ENCODE data around the gene CYCS. TPM values are rescaled to one million over a fixed set of nuclear protein-coding genes. Genes with fewer than 3 reads are reported as not detected.

CYCS gene
- 100 to 1,000 TPM; 241 to 585 (median 322) TPM for total RNA-seq
- 100 to 1,000 TPM; 331 to 646 (median 420) TPM for polyA plus RNA-seq
- long read RNA-seq, donor 1, full-length matches to known transcripts: 66 of 71 reads
- long read RNA-seq, donor 1, partial matches to known transcripts: 1 of 71 reads
- long read RNA-seq, donor 1, other reads (novel, unspliced or antisense): 4 of 71 reads
- long read RNA-seq, donor 2, full-length matches to known transcripts: 221 of 235 reads
- long read RNA-seq, donor 2, partial matches to known transcripts: 5 of 235 reads
- long read RNA-seq, donor 2, other reads (novel, unspliced or antisense): 9 of 235 reads

DNA sequence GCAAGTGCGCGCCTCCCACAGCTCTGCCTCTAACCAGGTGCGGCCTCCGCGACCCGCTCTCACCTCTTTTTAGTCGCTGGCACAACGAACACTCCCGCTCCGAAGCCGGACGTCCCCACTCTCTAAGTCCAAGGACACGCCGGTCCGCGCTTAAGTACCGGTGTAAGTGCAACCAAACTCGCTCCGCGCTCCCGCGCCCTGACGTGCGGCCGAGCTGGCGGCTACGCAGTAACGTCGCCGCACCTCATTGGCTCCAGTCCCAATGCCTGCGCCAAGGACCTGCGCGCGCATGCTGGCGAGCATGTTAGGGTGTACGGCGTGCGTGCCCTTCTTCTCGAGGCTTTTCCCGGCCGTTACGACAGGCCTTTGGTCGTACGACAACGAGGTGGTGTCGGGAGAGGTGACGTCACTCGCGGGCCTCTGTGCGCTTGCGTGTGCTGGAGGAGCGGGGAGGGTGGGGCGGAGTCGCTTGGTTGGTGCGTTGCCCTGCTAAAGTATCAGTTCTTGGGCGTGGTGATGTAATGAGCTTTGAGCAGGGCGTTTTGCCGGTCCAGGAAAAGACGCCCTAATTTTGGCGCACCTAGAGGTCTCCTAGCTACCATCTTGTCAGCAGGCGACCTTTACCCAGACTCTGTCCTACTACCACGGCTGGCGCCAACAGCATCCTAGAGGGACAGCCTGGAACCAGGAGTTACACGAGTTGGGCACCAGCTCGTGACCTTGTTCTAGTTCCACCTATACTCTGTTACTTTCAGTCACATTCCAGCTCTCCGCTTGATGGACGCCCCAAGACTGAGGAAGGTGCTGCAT is at the start of gene CYCS:
TSS of gene CYCS (minus strand) at position 124 of the 810 bp plus-strand sequence. CDS start 1,141 bp downstream, outside the sequence.
- no peaks in the 10 kb centered on the region for H3K27me3 ChIP-seq (ENCODE audit: insufficient read depth in 3 of 3, low read length in 2 of 3)
- ATAC-seq: peak; percentile 95 to 96 (median 96)
- intact Hi-C loops (cut with DNase I): loop anchor here in 1 of 2 donors (10.0 kb wide), 1 partner anchor 729 kb away; no protein-coding TSS in a partner anchor
- H3K4me3 ChIP-seq: peak within 1 kb of the TSS; percentile 83
- 0% methylated on average over 67 of the region's 67 CpGs for WGBS, 3 donors
- peak within 1 kb of the TSS; percentile 95 for H3K27ac ChIP-seq
- H3K4me1 ChIP-seq: peaks cover 23% of the 10 kb centered on the region
- H3K9me3 ChIP-seq: no peaks in the 10 kb centered on the region
- TF ChIP-seq, protein P1, sequence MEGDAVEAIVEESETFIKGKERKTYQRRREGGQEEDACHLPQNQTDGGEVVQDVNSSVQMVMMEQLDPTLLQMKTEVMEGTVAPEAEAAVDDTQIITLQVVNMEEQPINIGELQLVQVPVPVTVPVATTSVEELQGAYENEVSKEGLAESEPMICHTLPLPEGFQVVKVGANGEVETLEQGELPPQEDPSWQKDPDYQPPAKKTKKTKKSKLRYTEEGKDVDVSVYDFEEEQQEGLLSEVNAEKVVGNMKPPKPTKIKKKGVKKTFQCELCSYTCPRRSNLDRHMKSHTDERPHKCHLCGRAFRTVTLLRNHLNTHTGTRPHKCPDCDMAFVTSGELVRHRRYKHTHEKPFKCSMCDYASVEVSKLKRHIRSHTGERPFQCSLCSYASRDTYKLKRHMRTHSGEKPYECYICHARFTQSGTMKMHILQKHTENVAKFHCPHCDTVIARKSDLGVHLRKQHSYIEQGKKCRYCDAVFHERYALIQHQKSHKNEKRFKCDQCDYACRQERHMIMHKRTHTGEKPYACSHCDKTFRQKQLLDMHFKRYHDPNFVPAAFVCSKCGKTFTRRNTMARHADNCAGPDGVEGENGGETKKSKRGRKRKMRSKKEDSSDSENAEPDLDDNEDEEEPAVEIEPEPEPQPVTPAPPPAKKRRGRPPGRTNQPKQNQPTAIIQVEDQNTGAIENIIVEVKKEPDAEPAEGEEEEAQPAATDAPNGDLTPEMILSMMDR (IDR thresholded peaks at IDR 0.05): no peak
- peak; percentile 99 to 100 for DNase-seq
- H3K36me3 ChIP-seq (ENCODE audit: insufficient read depth in 1 of 2, low read depth in 1 of 2): peaks cover 3 to 33% of the 10 kb centered on the region in 2 donors

DNA sequence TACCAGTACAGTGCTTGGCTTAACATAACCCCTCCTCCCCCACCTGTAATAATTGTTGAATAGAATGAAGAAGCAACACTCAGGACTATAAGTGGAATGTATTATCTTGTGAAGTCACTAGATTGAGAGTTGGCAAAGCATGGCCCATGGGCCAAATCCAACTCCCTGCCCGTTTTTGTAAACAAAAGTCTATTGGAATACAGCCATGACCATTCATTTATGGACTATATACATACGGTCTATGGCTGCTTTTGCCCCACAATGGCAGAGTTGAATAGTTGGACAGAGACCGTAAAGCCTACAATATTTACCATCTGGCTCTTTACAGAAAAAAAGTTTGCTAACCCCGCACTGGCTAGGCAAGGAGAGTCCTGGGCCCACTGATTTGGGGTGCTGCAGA is 48.1 kb upstream of the CYCS start:
- Histone ChIP-seq H3K4me1 (no peaks in the 10 kb centered on the region), H3K36me3 (ENCODE audit: insufficient read depth in 1 of 2, low read depth in 1 of 2) (no peaks in the 10 kb centered on the region), H3K27ac (no peak overlapping the region), H3K4me3 (no peak overlapping the region), H3K27me3 (ENCODE audit: insufficient read depth in 3 of 3, low read length in 2 of 3) (no peaks in the 10 kb centered on the region), H3K9me3 (no peaks in the 10 kb centered on the region)
- TF ChIP-seq, protein P1 (IDR thresholded peaks at IDR 0.05): no peak
- DNase-seq: no peak
- intact Hi-C loops (cut with DNase I): no loop called here
- WGBS, 3 donors: 44 to 68% (median 67%) methylated on average over 4 of the region's 4 CpGs
- no peak for ATAC-seq

DNA sequence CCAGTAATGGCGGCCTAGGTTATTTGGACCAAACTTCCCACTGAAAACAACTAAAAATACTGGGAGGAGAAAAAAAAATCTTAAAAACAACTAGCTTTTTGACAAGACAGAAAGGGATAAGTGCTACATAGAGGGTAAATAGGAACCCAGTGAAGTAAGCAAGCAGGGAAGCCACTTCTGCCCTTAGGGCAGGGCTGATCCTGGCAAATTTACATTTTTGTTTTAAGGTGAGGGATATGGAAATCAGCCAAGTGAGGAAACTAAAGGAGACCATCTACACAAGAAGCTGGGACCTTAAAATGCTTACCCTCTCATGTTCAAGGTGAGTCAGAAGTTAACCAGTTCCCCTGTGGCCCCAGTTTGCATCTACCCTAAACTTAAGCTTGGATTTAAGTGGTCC is 46.5 kb upstream of the CYCS start:
- Histone ChIP-seq H3K27me3 (ENCODE audit: insufficient read depth in 3 of 3, low read length in 2 of 3) (no peaks in the 10 kb centered on the region), H3K36me3 (ENCODE audit: insufficient read depth in 1 of 2, low read depth in 1 of 2) (no peaks in the 10 kb centered on the region), H3K4me1 (no peaks in the 10 kb centered on the region), H3K4me3 (no peak overlapping the region), H3K9me3 (no peaks in the 10 kb centered on the region), H3K27ac (no peak overlapping the region)
- TF ChIP-seq, protein P1 (IDR thresholded peaks at IDR 0.05): no peak
- intact Hi-C loops (cut with DNase I): no loop called here
- ATAC-seq (no peak), DNase-seq (no peak)
- 88 to 93% (median 91%) methylated on average over 1 of the region's 1 CpG for WGBS, 3 donors

DNA sequence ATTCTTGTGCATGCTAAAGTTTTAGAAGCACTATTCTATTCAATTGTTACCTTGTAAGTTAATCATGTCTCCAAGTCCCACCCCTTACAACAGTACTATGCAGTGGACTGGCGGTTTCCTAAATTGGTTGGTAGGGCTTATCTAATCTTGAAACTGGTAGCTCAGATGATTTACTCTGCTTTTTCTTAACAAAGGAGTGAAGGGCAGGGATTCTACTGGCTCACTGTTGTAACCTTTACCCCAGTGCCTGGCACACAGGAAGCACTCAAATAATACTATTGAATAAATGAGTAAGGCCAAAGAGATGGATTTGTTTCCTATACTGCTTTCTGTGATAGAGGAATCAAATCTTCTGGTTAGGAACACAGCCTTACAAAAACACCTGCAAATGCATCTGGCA is 46.0 kb upstream of the CYCS start:
- 91 to 97% (median 97%) methylated on average over 1 of the region's 1 CpG for WGBS, 3 donors
- Histone ChIP-seq H3K36me3 (ENCODE audit: insufficient read depth in 1 of 2, low read depth in 1 of 2) (no peaks in the 10 kb centered on the region), H3K4me3 (no peak overlapping the region), H3K27me3 (ENCODE audit: insufficient read depth in 3 of 3, low read length in 2 of 3) (no peaks in the 10 kb centered on the region), H3K9me3 (no peaks in the 10 kb centered on the region), H3K27ac (no peak overlapping the region), H3K4me1 (no peaks in the 10 kb centered on the region)
- TF ChIP-seq, protein P1 (IDR thresholded peaks at IDR 0.05): no peak
- intact Hi-C loops (cut with DNase I): no loop called here
- no peak for DNase-seq
- ATAC-seq: no peak
